PFSK-1 (cell line): Measurements from ENCODE around the gene MGAT3.

Source experiments
- FOXP2 ChIP-seq: optimal IDR thresholded peaks from 2 replicates; pipeline ENCODE3; 2011; ENCODE audit warnings: borderline replicate concordance, control low read depth, inconsistent platforms; ENCODE audit not compliant: insufficient read depth; ENCODE audit errors: extremely low read length, extremely low read depth
- POLR2AphosphoS5 ChIP-seq: IDR thresholded peaks from 2 replicates; pipeline ENCODE4 v1.6.1; 2012; ENCODE audit warnings: low read depth, mild to moderate bottlenecking, control low read depth, low read length, moderate library complexity
- REST ChIP-seq, 2 experiments: IDR thresholded peaks; 2 replicates each; pipeline versions ENCODE4 v1.6.1 to v1.8.0; 2011 to 2012; ENCODE audit warnings: low read depth in 2 of 2, low read length in 2 of 2, control low read depth in 1 of 2, inconsistent platforms in 1 of 2, mild to moderate bottlenecking in 1 of 2, moderate library complexity in 1 of 2; ENCODE audit not compliant: insufficient read depth in 1 of 2
- SIN3A ChIP-seq: IDR thresholded peaks from 2 replicates; pipeline ENCODE4 v1.6.1; 2012; ENCODE audit warnings: mild to moderate bottlenecking, low read length, moderate library complexity, borderline replicate concordance; ENCODE audit not compliant: insufficient read depth
- TAF1 ChIP-seq: IDR thresholded peaks from 2 replicates; pipeline ENCODE4 v1.6.1; 2012; ENCODE audit warnings: low read length, control low read depth, borderline replicate concordance; ENCODE audit not compliant: insufficient read depth

DNA sequence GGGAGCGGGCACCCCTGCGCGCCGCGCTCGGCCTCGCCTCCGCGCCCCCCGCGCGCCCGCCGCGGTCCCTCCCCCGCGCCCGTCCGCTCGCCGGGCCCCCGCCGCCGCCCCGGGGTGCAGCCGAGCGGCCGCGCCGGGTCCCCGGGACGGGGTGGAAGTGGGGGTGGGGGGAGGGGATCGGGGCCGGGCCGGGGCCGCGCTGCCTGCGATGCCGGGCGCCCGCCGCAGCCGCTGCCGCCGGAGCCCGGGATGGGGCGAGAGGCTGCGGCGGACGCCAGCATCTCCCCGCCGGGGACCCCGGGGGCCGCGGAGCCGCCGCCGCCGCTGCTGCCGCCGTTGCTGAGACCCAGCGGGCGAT lies 365 bp downstream of the MGAT3 start:
- TF ChIP-seq REST (IDR thresholded peaks at IDR 0.05; ENCODE audit: insufficient read depth in 1 of 2, low read depth in 2 of 2, low read length in 2 of 2) (no peak), SIN3A (no peak), POLR2AphosphoS5 (no peak), TAF1 (no peak), FOXP2 (no peak)
